Fibroblast of skin of left quadriceps (primary cell): ENCODE measurements around the gene PIR.

ENCODE experiments used
- DNase-seq, 2 experiments: peaks; one replicate each; pipeline ENCODE4 v3.0.0-alpha.2; 2013; ENCODE audit warnings: low read depth in 2 of 2

The PIR gene

DNA sequence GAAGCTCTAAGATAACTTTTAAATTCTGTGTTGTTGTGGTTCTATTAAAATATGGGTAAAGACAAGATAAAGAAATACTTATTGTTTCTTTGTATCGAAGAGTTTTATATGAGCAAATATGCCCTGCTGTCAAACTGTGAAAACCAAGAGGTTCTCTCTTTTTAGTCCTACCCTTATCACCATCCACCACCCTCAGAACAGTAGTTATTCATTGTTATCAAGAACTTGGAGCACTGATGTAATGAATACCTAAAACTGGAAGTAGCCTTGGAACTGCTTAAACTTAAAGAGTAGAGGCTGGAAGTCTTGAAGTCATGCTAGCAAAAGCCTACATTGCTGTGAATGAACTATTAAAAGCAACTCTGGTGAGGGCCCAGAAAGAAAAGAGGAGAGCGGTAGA lies 9.2 kb downstream of the PIR start:
- no peak for DNase-seq

GRCh38 chrX:15475486-15475885 lies 17.6 kb downstream of the PIR start:
- no peak for DNase-seq

DNA sequence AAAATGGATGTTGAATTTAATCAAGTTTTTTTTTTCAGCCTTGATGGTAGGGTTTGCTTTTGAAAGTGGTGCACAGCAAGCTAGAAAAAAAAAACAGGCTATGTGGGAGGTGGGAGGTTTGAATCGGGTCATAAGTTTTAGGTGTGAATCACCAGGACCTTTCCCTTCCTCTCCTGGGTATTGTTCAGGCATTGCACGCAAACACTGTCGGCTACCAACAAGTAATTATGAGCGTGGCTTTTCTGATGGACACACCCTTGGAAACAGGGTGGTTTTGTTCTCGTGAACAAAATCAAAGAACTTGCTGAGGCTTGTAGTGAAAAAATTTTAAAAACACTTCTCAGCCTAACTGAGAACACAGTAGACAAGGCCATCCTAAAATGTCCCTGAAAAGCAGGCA lies 18.1 kb downstream of the PIR start:
- DNase-seq, result no peak

DNA sequence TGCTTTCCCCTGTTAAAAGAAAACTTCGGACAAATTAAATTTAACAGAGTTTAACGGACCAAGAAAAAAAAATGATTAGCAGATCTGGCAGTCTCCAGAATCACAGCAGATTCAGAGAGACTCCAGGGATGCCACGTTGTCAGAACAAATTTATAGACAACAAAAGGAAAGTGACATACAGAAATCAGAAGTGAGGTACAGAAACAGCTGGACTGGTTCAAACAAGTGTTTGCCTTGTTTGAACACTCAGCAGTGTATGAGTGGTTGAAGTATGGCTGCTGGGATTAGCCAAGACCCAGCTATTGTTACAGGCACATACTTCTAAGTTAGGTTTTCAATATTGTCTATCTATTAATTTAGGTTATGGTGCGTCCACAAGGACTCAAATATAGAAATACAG lies 19.1 kb downstream of the PIR start:
- no peak for DNase-seq

DNA sequence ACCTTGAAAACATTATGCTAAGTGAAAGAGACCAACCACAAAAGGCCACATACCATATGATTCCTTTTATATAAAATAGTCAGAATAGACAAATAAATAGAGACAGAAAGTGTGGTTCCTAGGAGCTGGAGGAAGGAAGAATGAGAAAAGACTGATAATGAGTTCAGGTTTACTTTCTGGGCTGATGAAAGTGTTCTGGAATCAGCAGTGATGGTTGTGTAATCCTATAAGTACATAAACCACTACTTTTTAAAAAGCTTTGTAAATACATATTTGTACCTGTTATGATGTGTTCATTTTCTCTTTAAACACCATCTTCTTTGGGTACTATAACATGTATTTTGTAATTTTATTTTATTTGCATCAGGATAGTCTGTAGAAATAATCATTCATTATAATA lies 20.6 kb downstream of the PIR start:
- no peak for DNase-seq

GRCh38 chrX:15471028-15471427 lies 22.1 kb downstream of the PIR start:
- peak in 1 of 2 experiments; percentile 17 for DNase-seq

DNA sequence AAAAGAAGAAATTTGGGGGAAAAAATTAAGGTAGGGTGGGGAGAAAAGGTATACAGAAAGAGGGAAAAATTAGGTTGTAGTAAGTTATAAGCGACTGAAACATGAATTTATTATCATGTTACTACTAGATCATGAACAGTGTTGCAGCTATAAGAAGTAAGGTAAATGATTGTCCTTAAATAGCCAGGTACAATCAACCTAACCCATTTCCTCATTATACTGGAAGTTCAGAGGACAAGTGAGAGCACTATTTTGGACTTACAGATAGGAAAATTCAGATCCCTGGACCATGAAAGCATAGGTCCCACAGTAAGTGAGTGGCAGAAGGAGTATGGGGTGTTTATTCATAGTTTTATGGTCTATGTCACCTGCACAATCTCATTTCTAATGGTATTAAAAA lies 23.5 kb downstream of the PIR start:
- DNase-seq, result no peak

DNA sequence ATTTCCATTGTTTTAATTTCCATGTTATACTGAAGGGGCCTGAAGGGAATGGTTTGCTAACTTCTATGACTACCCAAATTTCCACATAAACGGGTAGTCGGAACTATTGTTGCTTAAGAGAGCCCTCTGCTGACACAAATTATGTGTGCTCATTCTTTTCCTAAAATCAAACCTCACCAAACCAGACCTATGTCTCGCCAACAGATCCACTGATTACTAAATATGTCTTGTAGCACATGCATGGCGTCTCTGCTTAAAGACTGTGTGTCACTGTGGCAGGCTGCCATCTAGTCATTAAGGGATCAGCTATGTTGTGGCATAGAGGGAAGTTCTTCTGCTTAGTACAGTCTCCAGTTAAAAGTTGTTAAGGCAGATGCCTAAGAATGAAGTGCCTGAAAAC lies 25.1 kb downstream of the PIR start:
- DNase-seq, result peak; percentile 14 to 15

GRCh38 chrX:15465896-15466651 lies 27.1 kb downstream of the PIR start:
- no peak for DNase-seq

- DNase-seq, result peak; percentile 34 to 39
These were observed 27.8 kb downstream of the PIR start for GRCh38 chrX:15465347-15465746.

GRCh38 chrX:15464704-15465103 lies 28.4 kb downstream of the PIR start:
- no peak for DNase-seq

- no peak for DNase-seq
These were observed 41.2 kb downstream of the PIR start for GRCh38 chrX:15451913-15452312.

DNA sequence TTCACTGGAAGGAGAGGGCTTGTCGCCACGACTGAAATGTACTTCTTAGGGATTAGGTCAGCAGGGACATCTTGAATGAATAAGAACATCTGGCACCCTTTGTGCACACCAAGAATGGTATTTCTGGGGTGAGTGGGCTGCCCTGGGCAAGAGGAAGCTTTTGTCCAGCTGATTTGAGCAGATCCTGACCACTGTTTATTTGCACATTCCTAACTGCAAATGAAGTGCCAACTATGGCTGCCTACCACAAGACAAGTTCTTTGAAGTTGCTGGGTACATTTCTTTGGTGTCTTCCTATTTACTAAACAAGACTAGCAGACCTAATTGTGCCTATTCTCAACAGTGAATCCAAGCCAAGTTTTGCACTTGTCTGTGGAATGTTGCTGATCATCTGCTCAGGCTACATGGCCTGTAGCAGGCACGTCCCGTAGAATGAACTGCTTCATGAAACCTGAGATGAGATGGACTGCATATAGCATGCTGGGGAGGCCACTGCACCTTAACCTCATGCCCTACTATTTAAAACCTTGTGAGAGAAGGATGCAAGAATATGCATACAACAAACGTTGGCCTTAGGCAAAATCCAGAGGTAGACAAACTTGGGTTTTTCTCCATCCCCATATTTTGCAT lies 45.0 kb downstream of the PIR start:
- no peak for DNase-seq

DNA sequence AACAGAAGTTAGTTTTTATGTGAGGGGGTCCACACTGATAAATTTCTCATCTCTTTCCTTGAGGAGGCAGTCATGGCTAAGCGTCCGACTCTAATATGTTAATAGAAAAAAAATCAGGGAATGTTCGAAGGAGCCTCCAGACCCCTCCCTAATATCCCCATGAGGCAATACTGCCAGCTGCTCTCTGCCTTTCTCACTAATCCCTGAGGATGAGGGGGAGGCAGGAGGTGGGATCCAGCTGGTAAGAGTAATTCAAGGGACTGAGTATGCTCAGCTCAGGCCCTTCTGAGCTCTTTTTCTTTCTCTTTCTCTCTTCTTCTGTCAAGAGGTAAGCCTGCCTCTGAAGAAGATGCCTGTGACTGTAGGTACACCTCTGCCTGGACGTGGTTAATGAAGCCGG lies 51.7 kb downstream of the PIR start:
- DNase-seq, result no peak

- DNase-seq, result no peak
These were observed 54.8 kb downstream of the PIR start for GRCh38 chrX:15438332-15438731.

- DNase-seq, result no peak
These were observed 55.4 kb downstream of the PIR start for GRCh38 chrX:15437724-15438123.

DNA sequence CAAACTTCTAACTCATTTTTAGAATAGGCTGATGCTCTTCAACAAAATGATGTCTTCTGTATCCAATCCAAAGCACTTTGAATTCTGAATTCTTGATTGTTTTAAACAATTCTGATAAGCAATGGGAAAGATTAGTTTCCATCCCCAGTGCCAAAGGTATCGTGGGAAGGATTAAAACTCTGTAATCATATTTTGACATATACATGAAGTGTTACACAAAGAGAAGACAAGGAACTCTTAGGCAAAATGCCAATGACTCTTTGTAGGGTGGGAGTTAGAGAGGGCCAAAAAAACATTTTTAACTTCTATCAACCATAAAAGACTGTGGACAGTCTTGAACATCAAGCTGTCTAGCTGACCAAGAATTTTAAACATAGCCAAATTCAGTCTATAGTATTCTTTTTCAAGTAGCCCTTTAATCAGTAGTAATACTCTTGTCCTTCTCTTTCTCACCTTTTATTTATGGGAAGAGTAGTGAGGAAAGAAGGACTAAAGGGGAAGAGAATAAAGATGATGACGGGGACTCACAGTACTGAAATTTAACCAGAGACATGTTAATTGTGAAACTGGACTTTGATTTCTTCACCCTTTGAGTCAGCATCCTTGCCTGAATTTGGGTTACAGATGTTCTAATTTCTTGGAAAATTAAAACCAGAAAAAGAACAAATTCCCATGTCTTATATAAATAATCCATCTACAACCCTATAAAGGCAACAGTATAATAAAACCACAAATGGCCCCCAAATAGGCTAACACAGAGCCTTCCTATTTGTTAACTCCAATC lies 57.1 kb downstream of the PIR start:
- peak; percentile 38 to 39 for DNase-seq

DNA sequence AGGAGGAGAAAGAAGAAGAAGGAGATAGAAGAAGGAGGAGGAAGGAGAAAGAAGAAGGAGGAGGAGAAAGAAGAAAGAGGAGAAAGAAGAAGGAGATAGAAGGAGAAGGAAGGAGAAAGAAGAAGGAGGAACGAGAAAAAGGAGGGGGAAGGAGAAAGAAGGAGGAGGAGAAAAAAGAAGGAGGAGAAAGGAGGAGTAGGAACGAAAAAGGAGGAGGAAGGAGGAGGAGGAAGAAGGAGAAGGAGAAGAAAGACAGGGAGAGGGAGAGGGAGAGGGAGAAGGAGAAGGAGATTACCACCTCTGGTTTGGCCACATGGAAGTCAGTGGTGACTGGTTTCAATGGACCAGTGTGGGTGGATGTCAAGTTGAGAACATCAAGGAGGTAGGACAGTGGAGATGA lies 58.9 kb downstream of the PIR start:
- no peak for DNase-seq

GRCh38 chrX:15430584-15430983 lies 62.5 kb downstream of the PIR start:
- DNase-seq, result peak; percentile 20 to 25

- DNase-seq, result no peak
These were observed 63.1 kb downstream of the PIR start for GRCh38 chrX:15430076-15430475.

DNA sequence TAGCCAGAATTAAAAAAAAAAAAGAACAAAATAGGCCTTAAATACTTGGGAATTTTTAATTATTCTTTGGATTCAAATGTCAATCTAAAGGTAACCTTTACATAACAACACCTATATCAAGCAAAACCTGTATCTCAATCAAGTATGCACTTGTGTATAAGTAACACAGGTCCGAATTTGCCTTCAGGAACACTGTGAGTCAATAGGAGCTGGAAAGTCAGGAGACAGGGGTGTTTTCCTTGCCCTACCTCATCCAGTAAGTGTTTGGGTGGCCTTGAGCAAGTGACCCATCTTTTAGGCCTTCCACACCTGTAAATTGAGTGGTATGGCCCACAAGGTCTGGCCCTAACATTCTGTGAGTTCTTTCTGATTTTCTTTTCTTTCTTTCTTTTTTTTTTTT lies 68.1 kb downstream of the PIR start:
- no peak for DNase-seq

DNA sequence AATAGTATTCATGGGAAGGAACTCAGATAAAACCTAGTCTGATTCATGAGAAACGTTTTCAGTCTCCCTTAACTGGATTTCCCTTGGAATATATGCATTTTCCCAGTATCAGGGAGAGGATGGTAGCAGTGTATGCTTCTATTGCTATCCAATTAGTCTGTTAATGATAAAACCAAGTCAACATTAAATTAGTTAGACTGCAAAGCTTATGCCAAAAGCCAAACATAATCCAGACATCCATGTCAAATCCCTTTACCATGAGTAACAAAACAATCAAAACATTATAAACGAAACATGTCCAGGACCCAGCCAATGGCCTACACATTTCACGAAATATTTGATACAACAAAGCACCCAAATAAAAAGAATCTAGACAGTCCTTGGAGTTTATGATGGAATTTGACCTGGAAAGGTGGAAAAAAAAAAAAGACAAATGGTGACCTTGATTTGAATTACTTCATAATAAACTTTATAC lies 74.4 kb downstream of the PIR start:
- peak in 1 of 2 experiments; percentile 8 for DNase-seq
